ENCODE data around the gene REELD1. TPM values are rescaled to one million over a fixed set of nuclear protein-coding genes. Genes with fewer than 3 reads are reported as not detected.

REELD1 gene
- total and polyA plus RNA-seq, 4 donors, result 0.07 to 0.08 TPM; not detected in 2

GRCh38 chr4:146170149-146170548, 44.2 kb upstream of the REELD1 start:
- H3K27ac ChIP-seq (ENCODE audit: low read depth in 1 of 2, low read length in 2 of 2), result no peak overlapping the region
- H3K9me3 ChIP-seq (ENCODE audit: control insufficient read depth in 4 of 4, low read length in 3 of 4), result no peaks in the 10 kb centered on the region
- no peak for DNase-seq (ENCODE audit: low spot score)
- no peaks in the 10 kb centered on the region for H3K27me3 ChIP-seq (ENCODE audit: control insufficient read depth in 4 of 4, insufficient read depth in 4 of 4, low read length in 3 of 4)
- H3K4me1 ChIP-seq (ENCODE audit: control insufficient read depth in 4 of 4, insufficient read depth in 4 of 4, low read length in 3 of 4), result no peaks in the 10 kb centered on the region
- no peaks in the 10 kb centered on the region for H3K36me3 ChIP-seq (ENCODE audit: control insufficient read depth in 4 of 4, insufficient read depth in 3 of 4, low read depth in 1 of 4, low read length in 3 of 4)
- no peak for TF ChIP-seq RAD21 (IDR thresholded peaks at IDR 0.05)
- H3K9ac ChIP-seq (ENCODE audit: low read depth in 1 of 2, low read length in 2 of 2), result no peak overlapping the region
- no peak overlapping the region for H3K4me3 ChIP-seq (ENCODE audit: low read depth in 1 of 3, low read length in 3 of 3)
- WGBS, result 88% methylated on average over 3 of the region's 3 CpGs

- no peaks in the 10 kb centered on the region for H3K9me3 ChIP-seq (ENCODE audit: control insufficient read depth in 4 of 4, low read length in 3 of 4)
- DNase-seq (ENCODE audit: low spot score), result peak; percentile 84
- under 1% methylated on average over 75 of the region's 75 CpGs for WGBS
- no peaks in the 10 kb centered on the region for H3K27me3 ChIP-seq (ENCODE audit: control insufficient read depth in 4 of 4, insufficient read depth in 4 of 4, low read length in 3 of 4)
- peak within 1 kb of the TSS; percentile 89 to 96 (median 92) for H3K4me3 ChIP-seq (ENCODE audit: low read depth in 1 of 3, low read length in 3 of 3)
- peak within 1 kb of the TSS; percentile 83 to 88 for H3K9ac ChIP-seq (ENCODE audit: low read depth in 1 of 2, low read length in 2 of 2)
- no peak for TF ChIP-seq ATF3 (IDR thresholded peaks at IDR 0.05)
- TF ChIP-seq, protein P1, sequence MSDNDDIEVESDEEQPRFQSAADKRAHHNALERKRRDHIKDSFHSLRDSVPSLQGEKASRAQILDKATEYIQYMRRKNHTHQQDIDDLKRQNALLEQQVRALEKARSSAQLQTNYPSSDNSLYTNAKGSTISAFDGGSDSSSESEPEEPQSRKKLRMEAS (IDR thresholded peaks at IDR 0.05), result peak; percentile 61
- no peak for TF ChIP-seq CTCF (IDR thresholded peaks at IDR 0.05; ENCODE audit: low read depth, low read length, missing input control)
- peak; percentile 32 for TF ChIP-seq REST (IDR thresholded peaks at IDR 0.05)
- no peak for TF ChIP-seq EGR1 (IDR thresholded peaks at IDR 0.05; ENCODE audit: low read depth in 2 of 2)
- TF ChIP-seq GABPA (IDR thresholded peaks at IDR 0.05 in 1 of 2, conservative IDR thresholded peaks at IDR 0.05 in 1 of 2), result peak in 1 of 2 donors; percentile 43
- TF ChIP-seq FOXA2 (IDR thresholded peaks at IDR 0.05), result no peak
- TF ChIP-seq HNF4G (IDR thresholded peaks at IDR 0.05), result no peak
- TF ChIP-seq TAF1 (conservative IDR thresholded peaks at IDR 0.05), result no peak
- TF ChIP-seq JUND (IDR thresholded peaks at IDR 0.05), result peak in 1 of 2 donors; percentile 15
- peak; percentile 28 to 38 for TF ChIP-seq RXRA (IDR thresholded peaks at IDR 0.05)
- no peak for TF ChIP-seq NR2F2 (IDR thresholded peaks at IDR 0.05)
- no peak for TF ChIP-seq FOXA1 (IDR thresholded peaks at IDR 0.05)
- TF ChIP-seq HNF4A (conservative IDR thresholded peaks at IDR 0.05), result peak in 1 of 2 donors; percentile 26
- peak; percentile 74 for TF ChIP-seq YY1 (IDR thresholded peaks at IDR 0.05)
- TF ChIP-seq, protein P2, sequence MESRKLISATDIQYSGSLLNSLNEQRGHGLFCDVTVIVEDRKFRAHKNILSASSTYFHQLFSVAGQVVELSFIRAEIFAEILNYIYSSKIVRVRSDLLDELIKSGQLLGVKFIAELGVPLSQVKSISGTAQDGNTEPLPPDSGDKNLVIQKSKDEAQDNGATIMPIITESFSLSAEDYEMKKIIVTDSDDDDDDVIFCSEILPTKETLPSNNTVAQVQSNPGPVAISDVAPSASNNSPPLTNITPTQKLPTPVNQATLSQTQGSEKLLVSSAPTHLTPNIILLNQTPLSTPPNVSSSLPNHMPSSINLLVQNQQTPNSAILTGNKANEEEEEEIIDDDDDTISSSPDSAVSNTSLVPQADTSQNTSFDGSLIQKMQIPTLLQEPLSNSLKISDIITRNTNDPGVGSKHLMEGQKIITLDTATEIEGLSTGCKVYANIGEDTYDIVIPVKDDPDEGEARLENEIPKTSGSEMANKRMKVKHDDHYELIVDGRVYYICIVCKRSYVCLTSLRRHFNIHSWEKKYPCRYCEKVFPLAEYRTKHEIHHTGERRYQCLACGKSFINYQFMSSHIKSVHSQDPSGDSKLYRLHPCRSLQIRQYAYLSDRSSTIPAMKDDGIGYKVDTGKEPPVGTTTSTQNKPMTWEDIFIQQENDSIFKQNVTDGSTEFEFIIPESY (IDR thresholded peaks at IDR 0.05), result peak; percentile 77
- peak; percentile 60 for TF ChIP-seq SP1 (IDR thresholded peaks at IDR 0.05)
- peak in 1 of 2 donors; percentile 42 for TF ChIP-seq RAD21 (IDR thresholded peaks at IDR 0.05)
- peak within 1 kb of the TSS; percentile 85 to 90 for H3K27ac ChIP-seq (ENCODE audit: low read depth in 1 of 2, low read length in 2 of 2)
- H3K36me3 ChIP-seq (ENCODE audit: control insufficient read depth in 4 of 4, insufficient read depth in 3 of 4, low read depth in 1 of 4, low read length in 3 of 4), result no peaks in the 10 kb centered on the region
- H3K4me1 ChIP-seq (ENCODE audit: control insufficient read depth in 4 of 4, insufficient read depth in 4 of 4, low read length in 3 of 4), result peaks cover 4 to 19% (median 7%) of the 10 kb centered on the region in 4 donors
Measured at GRCh38 chr4:146175541-146176453, 38.5 kb upstream of the REELD1 start, which contains the start of gene LSM6. Gene LSM6 (plus strand): TSS chr4:146175718. CDS start chr4:146182922, 7,204 bp downstream.

Measured in liver (tissue), 9 donors.